Measurements from ENCODE around the gene UBAP2L.

Gene UBAP2L

DNA sequence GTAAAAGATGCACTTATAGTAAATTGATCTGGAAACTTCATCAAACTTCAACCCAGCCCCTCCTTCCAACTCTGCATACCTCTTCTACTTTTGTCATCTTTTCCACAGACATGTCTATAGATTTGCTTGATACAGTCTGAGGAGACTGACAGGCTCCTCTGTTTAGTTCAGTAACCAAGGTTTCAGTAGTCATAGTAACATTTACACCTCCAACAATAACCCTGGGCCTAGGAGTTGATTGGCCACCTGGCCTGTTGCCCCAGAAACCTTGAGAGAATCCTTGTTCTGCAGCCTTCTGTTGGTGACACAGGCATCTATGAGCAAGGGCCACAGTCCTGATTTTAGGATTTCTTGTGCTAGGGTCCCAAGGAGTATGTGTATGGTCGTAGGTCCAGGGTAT, 14.6 kb upstream of the UBAP2L start, which contains the start of gene CFAP141:
CFAP141 (minus strand) TSS at position 138 of the 400 bp plus-strand sequence; CDS start at position 112, 26 bp downstream.
- Histone ChIP-seq H3F3A (ENCODE audit: insufficient read depth) (0 out of 2 replicates have a peak, but pooled peaks cover 9% of the 10 kb centered on the region), H3K4me2 (ENCODE audit: low read depth, low read length, poor library complexity, severe bottlenecking) (no peak within 1 kb of the TSS), H4K20me1 (ENCODE audit: low read depth, low read length) (no peaks in the 10 kb centered on the region), H3K27ac (ENCODE audit: low read depth, low read length) (no peak within 1 kb of the TSS), H3K79me2 (ENCODE audit: insufficient read depth, low read length) (no peaks in the 10 kb centered on the region), H3K9ac (ENCODE audit: low read length) (no peak within 1 kb of the TSS), H3K36me3 (ENCODE audit: low read length) (peaks cover 8% of the 10 kb centered on the region; the same call in 1 of the 2 replicates), H3K4me3 (ENCODE audit: insufficient read depth, low read length, poor library complexity, severe bottlenecking) (no peak within 1 kb of the TSS), H3K9me2 (replicated peaks; ENCODE audit: insufficient read depth, low read length) (no peaks in the 10 kb centered on the region), H3K9me3 (ENCODE audit: insufficient read depth, low read length) (no peaks in the 10 kb centered on the region), H3K27me3 (ENCODE audit: low read length) (no peaks in the 10 kb centered on the region), H2AFZ (ENCODE audit: low read depth, low read length, severe bottlenecking) (no peak within 1 kb of the TSS)
- TF ChIP-seq EZH2phosphoT487 (conservative IDR thresholded peaks at IDR 0.05; ENCODE audit: low read length) (no peak), CTCF (IDR thresholded peaks at IDR 0.05; ENCODE audit: insufficient read depth, low read length, poor library complexity, severe bottlenecking) (no peak)

DNA sequence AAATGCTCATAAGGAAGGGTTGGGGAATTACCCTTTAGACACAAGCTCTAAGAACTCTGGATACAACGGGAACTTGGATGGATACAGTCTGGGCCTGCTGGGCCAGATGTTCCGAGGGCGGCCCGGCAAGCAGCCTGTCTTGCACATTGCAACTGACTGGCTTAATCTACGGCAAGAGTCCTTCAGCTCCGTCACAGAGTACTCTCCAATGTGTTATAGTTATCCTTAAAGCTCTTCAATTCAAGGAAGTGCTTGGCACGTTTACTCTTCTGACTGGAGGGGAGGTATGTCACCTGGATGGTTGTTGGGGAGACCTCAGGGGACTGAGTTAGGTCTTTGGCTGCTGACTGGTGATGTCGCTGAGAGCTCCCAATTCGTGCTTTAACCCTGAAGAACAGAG, 13.5 kb upstream of the UBAP2L start:
- H3F3A ChIP-seq (ENCODE audit: insufficient read depth): 0 out of 2 replicates have a peak, but pooled peaks cover 9% of the 10 kb centered on the region
- H3K9ac ChIP-seq (ENCODE audit: low read length): no peak overlapping the region
- H3K27ac ChIP-seq (ENCODE audit: low read depth, low read length): no peak overlapping the region
- no peaks in the 10 kb centered on the region for H3K27me3 ChIP-seq (ENCODE audit: low read length)
- no peaks in the 10 kb centered on the region for H4K20me1 ChIP-seq (ENCODE audit: low read depth, low read length)
- no peaks in the 10 kb centered on the region for H3K9me3 ChIP-seq (ENCODE audit: insufficient read depth, low read length)
- H3K79me2 ChIP-seq (ENCODE audit: insufficient read depth, low read length): no peaks in the 10 kb centered on the region
- H3K9me2 ChIP-seq (replicated peaks; ENCODE audit: insufficient read depth, low read length): no peaks in the 10 kb centered on the region
- H3K36me3 ChIP-seq (ENCODE audit: low read length): peaks cover 11% of the 10 kb centered on the region; the same call in 1 of the 2 replicates
- no peak overlapping the region for H3K4me3 ChIP-seq (ENCODE audit: insufficient read depth, low read length, poor library complexity, severe bottlenecking)
- H2AFZ ChIP-seq (ENCODE audit: low read depth, low read length, severe bottlenecking): no peak overlapping the region
- no peak for TF ChIP-seq CTCF (IDR thresholded peaks at IDR 0.05; ENCODE audit: insufficient read depth, low read length, poor library complexity, severe bottlenecking)
- no peak for TF ChIP-seq EZH2phosphoT487 (conservative IDR thresholded peaks at IDR 0.05; ENCODE audit: low read length)
- H3K4me2 ChIP-seq (ENCODE audit: low read depth, low read length, poor library complexity, severe bottlenecking): no peak overlapping the region

DNA sequence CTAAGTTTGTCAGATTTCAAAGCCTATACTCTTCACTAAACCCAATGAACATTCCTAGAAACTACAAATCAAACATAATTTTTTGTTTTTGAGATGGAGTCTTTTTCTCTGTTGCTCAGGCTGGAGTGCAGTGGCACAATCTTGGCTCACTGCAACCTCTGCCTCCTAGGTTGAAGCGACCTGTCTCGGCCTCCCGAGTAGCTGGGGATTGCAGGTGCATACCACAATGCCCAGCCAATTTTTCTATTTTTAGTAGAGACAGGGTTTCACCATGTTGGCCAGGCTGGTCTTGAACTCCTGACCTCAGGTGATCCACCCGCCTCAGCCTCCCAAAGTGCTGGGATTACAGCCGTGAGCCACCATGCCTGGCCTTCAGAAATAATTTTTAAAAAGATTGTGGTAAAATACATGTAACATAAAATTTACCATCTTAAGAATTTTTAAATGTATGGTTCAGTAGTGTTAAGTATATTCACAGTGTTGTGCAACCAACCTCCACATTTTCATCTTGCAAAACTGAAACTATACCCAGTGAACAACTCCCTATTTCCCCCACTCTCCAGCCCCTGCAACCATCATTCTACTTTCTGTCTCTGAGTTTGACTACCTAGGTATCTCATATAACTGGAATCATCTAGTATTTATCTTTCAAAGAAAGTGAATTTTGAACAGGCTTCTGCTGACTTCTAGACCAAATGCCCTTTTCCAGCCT, 11.9 kb upstream of the UBAP2L start:
- Histone ChIP-seq H4K20me1 (ENCODE audit: low read depth, low read length) (no peaks in the 10 kb centered on the region), H3K27ac (ENCODE audit: low read depth, low read length) (no peak overlapping the region), H3K9me2 (replicated peaks; ENCODE audit: insufficient read depth, low read length) (no peaks in the 10 kb centered on the region), H3F3A (ENCODE audit: insufficient read depth) (0 out of 2 replicates have a peak, but pooled peaks cover 9% of the 10 kb centered on the region), H3K36me3 (ENCODE audit: low read length) (peaks cover 22% of the 10 kb centered on the region; the same call in 1 of the 2 replicates), H3K4me3 (ENCODE audit: insufficient read depth, low read length, poor library complexity, severe bottlenecking) (no peak overlapping the region), H3K4me2 (ENCODE audit: low read depth, low read length, poor library complexity, severe bottlenecking) (no peak overlapping the region), H3K9ac (ENCODE audit: low read length) (no peak overlapping the region), H3K79me2 (ENCODE audit: insufficient read depth, low read length) (no peaks in the 10 kb centered on the region; the same call in 1 of the 2 replicates), H3K9me3 (ENCODE audit: insufficient read depth, low read length) (no peaks in the 10 kb centered on the region), H3K27me3 (ENCODE audit: low read length) (no peaks in the 10 kb centered on the region), H2AFZ (ENCODE audit: low read depth, low read length, severe bottlenecking) (no peak overlapping the region)
- TF ChIP-seq CTCF (IDR thresholded peaks at IDR 0.05; ENCODE audit: insufficient read depth, low read length, poor library complexity, severe bottlenecking) (no peak), EZH2phosphoT487 (conservative IDR thresholded peaks at IDR 0.05; ENCODE audit: low read length) (no peak)

All from SU-DHL-6 (cell line).